Activated T-cell treated with anti-CD3 and anti-CD28 coated beads for 24 hours (primary cell): ENCODE measurements around the gene POR.
A peak's percentile ranks its signal among the peaks of the same experiment; 100 is the strongest.
"Not testable (repeated sequence)": the region's sequence is repeated elsewhere in the genome, so short reads cannot be mapped to it uniquely, and the experiment has no call there.

Experiments
- DNase-seq: peaks from one replicate; pipeline ENCODE4 v3.0.0-alpha.2; 2020; ENCODE audit warnings: low read depth

Gene POR

DNA sequence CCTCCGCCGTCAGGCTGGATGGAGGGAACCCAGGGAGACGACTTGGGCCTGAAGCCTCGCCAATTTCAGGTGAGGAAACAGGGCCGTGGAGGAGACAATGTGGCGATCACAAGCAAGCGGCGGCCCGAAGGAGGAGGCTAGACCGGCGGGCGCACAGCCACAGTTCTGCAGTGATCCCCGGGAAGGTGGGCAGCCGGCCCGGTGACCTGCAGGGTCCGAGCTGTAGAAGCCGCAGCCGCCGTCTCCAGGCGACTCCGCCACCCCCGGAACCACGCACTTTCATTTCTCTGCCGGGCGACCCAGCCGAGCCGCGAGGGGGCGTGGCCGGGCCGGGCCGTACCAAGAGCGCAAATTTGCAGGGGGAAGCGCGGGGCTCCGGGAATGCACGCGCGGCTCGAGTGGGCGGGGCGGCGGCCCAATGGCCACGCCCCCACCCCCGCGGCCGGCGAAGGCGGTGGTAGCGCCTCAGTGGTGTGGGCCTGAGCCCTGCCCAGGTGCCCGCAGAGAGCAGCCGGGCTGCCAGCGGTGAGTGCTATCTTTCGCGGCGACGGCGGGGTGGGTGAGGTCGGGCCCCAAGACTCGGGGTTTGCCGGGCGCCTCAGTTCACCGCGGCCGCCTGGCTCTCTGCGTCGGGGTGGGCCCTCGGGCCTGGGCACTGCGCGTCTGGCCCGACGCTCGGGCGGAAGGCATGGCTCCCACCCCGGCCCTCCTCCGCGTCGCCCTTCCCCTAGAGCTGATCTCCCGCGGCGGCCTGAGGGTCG, at the start of gene POR:
Gene POR, plus strand, starts transcription at position 501 of the 761 bp plus-strand sequence. CDS start 38,847 bp downstream, outside the sequence.
- peak; percentile 94 for DNase-seq

DNA sequence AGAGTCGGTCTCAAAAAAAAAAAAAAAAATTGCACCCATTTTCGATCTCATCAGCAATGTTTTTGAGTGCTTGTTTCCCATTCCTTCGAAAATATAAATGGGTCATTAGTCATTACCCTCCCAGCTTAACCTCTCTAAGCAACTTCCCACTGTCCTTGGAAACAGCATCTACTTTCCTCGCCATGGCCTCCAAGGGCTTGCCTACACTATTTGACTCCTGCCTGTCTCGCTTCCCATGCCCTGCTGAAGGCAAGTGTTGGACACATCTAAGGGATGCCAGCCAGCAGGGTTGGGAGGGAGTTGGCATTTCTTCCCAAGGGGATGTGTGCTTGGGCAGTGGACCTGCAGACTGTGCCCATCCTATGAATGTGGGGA, 48.9 kb upstream of the POR start:
- DNase-seq = no peak

DNA sequence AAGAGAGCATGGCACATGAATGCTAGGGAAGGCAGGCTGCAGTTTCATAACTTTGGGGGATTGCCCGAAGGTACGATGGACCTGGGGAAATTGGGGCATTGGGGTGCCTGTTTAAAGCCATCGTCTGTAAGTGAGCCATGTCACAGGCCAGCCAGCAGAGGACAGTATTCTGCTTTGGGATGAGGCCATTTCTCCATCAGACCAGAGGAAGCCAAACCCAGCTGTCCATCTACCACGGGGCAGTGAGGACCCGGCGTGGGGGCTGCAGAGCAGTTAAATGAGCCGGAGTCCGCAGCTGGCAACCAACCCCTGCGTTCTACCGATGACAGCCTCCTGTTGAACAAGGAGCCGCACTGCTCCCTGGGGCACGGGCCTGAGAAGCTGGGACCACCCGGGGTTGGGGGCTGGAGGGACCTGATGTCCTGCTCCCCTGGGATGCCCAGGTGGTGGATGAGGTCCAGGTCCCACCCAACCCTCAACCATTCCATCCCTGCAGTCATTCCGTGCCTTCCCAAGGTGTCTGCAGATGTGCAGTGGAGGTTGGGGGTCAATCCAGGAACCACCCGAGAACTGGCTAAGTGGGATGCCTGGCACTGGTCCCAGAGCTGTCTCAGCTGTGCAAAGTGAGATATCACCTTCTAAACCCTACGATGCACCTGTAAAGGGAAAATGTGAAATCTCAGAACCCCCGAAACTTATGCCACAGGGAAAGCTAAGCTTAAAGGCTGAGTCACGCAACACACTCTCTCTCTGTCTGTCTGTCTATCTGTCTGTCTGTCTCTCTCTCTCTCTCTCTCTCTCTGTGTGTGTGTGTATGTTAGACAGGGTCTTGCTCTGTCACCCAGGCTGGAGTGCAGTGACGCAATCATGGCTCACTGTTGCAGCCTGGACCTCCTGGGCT, 48.2 kb upstream of the POR start:
- peak; percentile 17 for DNase-seq

DNA sequence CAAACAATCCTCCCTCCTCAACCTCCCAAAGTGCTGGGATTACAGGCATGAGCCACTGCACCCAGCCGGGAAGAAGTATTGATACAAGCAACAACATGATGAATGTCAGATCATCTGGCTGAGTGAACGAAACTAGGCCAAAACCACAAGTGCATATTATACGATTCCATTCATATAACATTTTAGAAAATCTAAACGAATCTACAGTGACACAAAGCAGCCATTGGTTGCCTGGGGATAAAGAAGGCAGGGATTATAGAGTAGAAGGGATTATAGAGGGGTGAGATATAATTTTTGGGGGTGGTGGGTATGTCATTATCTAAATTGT, 47.6 kb upstream of the POR start:
- no peak for DNase-seq

DNA sequence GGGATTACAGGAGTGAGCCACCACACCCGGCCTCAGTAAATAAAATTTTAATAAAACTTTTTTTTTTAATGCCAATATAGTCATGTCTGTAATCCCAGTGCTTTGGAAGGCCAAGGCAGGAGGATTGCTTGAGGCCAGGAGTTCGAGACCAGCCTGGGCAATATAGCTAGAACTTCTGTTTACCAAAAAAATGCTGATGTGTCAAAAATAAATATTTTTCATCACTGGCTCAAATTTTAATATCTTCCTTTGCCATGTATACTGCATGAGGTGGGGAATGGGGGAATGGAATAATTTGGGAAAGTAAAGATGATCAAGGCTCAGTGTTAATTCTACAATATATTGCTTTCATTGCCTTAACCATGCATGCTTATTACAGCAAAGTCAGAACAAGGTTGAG, 46.8 kb upstream of the POR start:
- no peak for DNase-seq

DNA sequence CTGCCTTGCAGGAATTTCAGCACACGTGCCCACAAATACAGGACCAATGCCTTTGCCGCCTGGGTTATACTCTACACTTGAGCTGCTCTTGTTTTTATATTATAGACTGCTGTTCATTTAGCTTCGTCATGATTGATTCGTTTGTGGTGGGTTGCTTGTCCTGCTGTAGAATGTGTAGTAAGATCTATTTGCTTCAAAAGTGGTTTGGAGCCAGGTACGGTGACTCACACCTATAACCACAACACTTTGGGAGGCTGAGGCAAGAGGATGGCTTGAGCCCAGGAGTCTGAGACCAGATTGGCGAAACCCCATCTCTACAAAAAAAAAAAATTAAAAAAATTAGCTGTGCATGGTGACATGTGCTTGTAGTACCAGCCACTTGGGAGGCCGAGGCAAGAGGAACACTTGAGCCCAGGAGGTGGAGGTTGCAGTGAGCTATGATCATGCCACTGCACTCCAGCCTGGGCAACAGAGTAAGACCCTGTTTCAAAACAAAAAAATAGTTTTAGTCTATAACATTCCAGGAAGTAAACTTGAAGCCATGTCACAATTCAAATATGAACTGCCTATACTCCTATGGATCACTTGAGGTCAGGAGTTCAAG, 45.1 kb upstream of the POR start:
- DNase-seq = no peak

DNA sequence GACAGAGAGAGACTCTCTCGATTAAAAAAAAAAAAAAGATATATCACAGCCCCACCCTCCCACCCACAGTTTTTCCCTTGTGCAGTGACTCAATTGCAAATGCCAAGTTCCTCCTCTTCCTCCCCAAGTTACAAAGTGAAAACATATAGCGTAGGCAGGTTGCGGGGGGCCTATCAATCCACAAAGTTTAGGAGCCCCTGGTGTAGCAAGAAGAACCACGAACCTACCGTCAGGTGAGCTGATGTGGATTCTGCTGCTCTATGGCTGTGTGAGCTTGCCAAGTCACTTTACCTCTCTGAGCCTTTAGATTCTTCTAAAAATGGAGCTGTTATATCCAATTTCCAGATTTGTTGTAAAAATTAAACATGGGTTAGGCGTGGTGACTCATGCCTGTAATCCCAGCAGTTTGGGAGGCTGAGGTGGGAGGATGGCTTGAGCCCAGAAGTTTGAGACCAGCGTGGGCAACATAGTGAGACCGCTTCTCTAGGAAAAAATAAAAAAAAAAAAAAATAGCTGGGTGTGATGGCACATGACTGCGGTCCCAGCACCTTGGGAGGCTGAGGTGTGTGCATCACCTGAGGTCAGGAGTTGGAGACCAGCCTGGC, 44.3 kb upstream of the POR start:
- DNase-seq = no peak

DNA sequence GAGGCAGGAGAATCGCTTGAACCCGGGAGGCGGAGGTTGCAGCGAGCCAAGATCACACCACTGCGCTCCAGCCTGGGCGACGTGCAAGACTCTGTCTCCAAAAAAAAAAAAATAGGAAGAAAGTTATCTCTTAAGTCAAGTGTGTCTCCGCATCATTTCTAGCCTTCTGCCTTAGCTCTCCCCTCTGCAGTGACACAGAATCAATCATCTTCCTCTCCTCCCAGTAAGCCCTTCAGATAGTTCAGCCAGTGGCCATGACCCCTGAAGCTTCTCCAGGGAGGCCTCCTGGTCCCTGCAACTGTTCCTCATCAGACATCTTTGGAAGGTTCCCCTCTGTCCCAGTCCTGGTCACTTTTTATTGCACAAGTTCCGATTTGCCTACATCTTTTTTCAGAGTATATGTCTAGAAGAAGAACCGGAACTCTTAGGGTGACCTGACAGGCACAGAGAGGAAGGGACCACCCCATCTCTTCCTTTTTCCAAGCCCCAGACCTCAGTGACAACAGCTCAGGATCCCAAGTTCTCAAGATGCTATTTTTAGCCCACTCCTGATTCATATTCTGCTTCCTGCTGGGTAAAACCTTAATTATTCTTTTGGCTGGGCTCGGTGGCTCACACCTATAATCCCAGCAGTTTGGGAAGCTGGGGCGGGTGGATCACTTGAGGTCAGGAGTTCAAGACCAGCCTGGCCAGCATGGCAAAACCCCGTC, 42.7 kb upstream of the POR start:
- DNase-seq = no peak

DNA sequence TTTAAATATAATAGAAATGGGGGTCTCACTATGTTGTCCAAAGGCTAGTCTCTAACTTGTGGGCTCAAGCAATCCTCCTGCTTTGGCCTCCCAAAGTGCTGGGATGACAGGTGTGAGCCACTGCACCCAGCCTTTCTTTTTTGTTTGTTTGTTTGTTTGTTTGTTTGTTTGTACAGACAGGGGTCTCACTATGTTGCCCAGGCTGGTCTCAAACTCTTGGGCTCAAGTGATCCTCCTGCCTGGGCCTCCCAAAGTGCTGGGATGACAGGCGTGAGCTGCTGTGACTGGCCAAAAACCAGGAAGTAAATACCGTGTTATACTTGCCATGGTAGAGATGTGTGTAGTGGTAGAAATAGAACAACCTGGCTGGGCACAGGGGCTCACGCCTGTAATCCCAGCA, 40.8 kb upstream of the POR start:
- not testable (repeated sequence) for DNase-seq

DNA sequence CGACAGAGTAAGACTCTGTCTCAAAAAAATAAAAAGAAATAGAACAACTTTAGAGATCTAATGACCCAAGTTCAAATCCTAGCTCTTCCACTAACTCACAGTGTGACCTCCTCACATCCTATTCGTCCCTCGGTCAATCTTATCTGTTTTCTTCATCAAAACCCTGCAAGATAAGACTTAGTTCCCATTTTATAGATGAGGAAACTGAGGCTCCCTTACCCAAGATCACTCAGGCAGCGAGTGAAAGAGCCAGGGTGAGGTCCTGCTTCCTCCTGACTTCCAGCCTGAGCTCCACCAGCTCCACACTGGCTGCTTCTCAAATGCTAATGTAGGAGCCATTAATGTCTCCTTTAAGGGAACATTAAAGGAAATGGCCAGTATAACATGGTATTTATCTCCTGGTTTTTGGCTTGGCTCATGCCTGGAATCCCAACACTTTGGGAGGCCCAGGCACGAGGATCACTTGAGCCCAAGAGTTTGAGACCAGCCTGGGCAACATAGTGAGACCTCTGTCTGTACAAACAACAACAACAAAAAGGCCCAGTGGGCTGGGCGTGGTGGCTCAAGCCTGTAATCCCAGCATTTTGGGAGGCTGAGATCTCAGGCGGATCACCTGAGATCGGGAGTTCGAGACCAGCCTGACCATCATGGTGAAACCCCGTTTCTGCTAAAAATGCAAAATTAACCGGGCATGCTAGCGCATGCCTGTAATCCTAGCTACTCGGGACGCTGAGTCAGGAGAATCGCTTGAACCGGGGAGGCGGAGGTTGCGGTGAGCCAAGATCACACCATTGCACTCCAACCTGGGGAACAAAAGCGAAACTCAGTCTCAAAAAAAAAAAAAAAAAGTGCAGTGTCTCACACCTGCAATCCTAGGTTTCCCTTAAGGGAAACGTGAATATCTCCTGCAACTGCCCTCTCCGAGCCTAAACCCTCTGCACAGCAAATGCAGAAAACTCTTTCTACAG, 39.6 kb upstream of the POR start:
- DNase-seq = no peak

DNA sequence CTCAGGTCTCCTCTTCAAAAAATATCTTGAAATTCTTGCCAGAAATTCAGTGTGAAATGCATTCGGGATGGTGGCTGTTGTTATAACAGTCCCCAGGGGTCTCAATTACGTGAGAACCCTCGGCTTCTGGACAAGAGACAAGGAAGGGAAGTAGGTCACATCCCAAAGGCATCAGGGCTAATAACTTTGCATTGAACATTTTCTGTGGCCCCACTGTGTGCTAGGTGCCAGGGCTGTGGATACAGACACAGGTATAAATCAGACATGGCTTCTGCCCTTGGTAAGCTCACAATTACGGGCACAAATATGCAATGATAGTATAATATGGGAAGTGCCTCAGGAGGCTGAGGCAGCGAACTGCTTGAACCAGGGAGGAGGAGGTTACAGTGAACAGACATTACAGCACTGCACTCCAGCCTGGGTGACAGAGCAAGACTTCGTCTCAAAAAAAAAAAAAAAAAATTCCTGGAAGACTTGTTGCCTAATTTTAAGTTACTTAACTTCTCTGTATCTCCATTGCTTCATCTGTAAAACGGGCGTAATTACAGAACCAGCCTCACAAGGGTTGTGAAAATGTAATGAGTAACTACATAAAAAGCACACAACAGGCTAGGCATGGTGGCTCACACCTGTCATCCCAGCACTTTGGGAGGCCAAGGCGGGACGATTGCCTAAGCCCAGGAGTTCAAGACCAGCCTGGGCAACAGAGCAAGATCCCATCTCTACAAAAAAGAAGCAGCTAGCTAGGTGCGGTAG, 38.7 kb upstream of the POR start:
- DNase-seq = no peak

DNA sequence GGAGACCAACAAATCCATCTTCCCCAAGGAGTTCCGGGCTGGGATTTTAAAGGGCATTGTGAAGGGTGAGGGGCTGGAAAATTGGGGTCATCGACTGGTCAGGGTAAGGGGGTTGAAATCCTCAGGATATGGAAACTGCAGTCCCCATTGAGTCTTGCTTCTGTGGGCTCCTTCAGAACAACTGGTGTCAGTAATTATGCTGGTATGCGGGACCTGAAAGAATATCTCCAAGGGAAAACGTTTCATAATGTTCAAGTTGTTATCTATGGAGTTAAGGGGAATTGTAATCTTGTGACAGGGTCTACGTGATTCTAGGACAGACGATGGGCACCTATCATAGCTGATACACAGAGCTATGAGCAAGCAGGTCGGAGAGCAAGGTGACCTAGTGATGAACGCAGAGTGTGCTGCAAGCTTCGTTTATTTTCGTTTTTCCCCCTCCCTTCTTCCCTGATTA, 36.6 kb upstream of the POR start:
- DNase-seq = no peak

DNA sequence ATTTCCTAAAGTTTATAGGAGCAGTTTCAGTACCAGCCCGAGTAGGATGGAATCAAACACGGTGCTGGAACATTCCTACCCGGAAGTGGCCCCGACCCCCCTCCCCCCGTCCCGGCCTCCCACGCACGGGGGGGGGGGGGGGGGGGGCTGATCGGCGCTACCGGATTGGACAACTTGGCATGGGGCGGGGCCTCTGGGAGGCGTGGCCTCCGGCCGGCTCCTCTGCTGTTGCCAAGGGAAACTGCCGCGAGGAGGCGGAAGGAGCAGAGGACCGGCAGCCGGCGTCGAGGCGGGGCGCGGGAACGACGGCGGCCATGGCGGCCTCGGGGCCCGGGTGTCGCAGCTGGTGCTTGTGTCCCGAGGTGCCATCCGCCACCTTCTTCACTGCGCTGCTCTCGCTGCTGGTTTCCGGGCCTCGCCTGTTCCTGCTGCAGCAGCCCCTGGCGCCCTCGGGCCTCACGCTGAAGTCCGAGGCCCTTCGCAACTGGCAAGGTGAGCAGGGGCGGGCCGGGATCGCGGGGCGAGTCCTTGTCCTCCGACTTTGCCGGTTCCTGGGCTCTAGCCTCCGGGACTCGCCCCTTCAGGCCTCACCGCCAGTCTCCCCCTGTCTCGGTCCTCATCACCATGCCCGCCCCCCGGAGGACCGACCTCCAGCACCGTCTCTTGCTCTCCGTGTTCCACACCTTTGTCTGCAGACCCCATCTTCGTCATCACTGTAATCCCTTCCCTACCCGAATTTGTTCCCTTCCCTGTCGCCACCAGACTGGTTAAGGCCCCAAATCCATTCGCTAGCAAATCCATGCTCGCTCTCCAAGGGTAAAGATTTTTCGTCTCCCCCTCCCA, 36.0 kb upstream of the POR start, which contains the start of gene RHBDD2:
Gene RHBDD2, plus strand, starts transcription at position 266 of the 843 bp plus-strand sequence. Its CDS starts 49 bp downstream, at position 315.
- peak; percentile 95 for DNase-seq

DNA sequence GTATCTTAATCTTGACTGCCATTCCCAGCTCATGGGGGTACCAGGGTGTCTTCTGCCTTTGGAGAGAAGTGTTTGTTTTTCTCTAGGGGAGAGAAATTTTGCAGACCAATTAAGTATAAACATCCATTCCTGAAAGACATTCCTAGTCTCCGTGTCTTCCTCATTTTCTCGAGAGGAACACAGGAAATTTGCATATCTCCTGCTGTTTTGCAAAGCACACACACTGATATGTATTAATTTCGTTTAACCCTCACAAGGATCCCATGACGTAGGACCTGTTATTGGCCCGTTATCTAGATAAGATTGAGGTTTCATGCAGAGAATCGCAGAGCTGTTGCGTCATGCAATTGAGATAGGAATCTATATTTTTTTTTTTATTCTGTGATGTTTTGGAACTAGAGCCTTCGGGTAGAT, 35.2 kb upstream of the POR start:
- DNase-seq = peak; percentile 15

DNA sequence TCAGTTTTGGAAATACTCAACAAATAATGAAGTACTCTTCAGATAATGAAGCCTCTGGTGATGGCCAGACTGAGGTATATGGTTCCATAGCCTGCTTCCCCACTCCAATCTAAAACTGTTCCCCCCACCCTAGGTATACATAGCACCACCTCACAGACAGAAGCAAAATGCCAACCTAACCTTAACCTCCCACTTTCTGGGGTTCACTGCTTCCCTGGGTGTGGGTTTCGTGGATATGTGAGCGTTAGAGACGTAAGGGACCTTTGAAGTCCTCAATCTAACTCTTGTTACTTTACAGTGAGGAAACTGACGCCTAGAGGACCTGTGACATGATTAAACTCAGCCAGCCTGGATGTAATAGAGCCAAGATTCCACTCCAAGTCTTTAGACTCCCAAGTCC, 34.7 kb upstream of the POR start:
- DNase-seq = no peak

DNA sequence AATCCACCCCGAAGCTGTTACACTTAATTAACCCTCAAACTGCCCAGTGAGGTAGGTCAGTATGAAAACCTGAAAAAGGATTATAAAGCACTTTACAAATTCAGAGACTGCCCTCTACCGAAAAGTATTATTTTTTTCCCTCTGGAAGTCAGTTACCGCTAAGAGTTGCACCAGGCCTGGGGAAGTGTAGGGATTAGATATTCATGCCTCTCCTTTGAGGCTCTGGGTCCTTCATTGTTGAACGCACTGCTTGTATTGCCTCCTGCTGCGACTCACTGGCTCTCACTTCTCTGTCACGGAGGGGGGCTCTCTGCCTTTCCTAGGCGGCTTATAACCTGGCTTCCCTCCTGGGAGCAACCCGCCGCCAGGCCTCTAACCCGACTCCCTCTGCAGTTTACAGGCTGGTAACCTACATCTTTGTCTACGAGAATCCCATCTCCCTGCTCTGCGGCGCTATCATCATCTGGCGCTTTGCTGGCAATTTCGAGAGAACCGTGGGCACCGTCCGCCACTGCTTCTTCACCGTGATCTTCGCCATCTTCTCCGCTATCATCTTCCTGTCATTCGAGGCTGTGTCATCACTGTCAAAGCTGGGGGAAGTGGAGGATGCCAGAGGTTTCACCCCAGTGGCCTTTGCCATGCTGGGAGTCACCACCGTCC, 33.4 kb upstream of the POR start:
- DNase-seq = no peak

DNA sequence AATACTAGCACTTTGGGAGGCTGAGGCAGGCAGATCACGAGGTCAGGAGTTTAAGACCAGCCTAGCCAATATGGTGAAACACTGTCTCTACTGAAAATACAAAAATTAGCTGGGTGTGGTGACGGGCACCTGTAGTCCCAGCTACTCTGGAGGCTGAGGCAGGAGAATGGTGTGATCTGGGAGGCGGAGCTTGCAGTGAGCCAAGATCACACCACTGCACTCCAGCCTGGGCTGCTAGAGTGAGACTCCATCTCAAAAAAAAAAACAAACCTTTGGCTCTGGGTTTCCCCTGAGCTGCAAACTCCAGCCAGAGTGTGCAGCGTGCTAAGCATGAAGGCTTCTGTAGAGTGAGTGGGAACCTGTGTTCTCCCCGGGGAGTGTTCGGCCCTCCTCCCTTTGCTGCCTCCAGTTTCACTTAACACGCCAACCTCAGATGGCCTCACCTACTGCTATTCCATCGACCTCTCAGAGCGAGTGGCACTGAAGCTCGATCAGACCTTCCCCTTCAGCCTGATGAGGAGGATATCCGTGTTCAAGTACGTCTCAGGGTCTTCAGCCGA, 31.6 kb upstream of the POR start:
- not testable (repeated sequence) for DNase-seq

DNA sequence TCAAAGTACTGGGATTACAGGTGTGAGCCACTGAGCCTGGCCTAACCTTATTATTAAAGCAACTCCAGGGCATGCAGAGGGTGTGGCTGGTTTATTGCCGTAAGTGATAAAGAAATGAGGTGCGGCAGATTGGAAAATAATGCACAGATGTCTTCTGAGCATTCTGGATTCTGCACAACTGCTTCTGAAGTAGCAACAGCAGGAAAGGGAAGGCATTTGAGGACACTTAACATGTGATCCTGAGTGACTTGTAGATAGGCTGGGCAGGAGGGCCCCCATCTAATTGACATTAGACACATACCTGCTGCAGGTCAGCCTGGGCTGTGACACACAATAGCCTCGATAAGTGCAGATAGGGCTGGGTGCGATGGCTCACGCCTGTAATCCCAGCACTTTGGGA, 30.5 kb upstream of the POR start:
- DNase-seq = no peak
